ACHN (cell line): ENCODE measurements around the gene MAT2A.
"Not testable (repeated sequence)": the region's sequence is repeated elsewhere in the genome, so short reads cannot be mapped to it uniquely, and the experiment has no call there.

Experiments
- DNase-seq: peaks from one replicate; pipeline ENCODE4 v3.0.0-alpha.2; 2015
- in situ Hi-C: cut with HindIII; loops from 2 replicates; pipeline ENCODE4 v1.10.0; 2017; ENCODE audit warnings: low sequenced_read_pairs, low pct_ligation_motif_present, low pct_unique_long_range_greater_than_20kb

Gene MAT2A

GRCh38 chr2:85544254-85544691 is 5.3 kb downstream of the MAT2A start:
- DNase-seq, in situ Hi-C loops: not testable (repeated sequence)

- DNase-seq = not testable (repeated sequence)
- in situ Hi-C loops = loop anchor here (5.0 kb wide), 1 partner anchor 123 kb away; no protein-coding TSS in a partner anchor
These were observed 6.2 kb downstream of the MAT2A start for GRCh38 chr2:85544915-85545779.

- DNase-seq = no peak
- in situ Hi-C loops = loop anchor here (5.0 kb wide), 1 partner anchor 124 kb away; no protein-coding TSS in a partner anchor
These were observed 6.8 kb downstream of the MAT2A start for GRCh38 chr2:85545780-85546240.

GRCh38 chr2:85547089-85547858 is 8.3 kb downstream of the MAT2A start:
- in situ Hi-C loops = loop anchor here (5.0 kb wide), 1 partner anchor 125 kb away; no protein-coding TSS in a partner anchor
- no peak for DNase-seq

- in situ Hi-C loops = loop anchor here (5.0 kb wide), 1 partner anchor 126 kb away; no protein-coding TSS in a partner anchor
- DNase-seq = no peak
These were observed 9.1 kb downstream of the MAT2A start for GRCh38 chr2:85547859-85548607.

- in situ Hi-C loops = loop anchor here (5.0 kb wide), 1 partner anchor 126 kb away; no protein-coding TSS in a partner anchor
- no peak for DNase-seq
These were observed 9.6 kb downstream of the MAT2A start for GRCh38 chr2:85548608-85548900.

GRCh38 chr2:85549095-85549494 is 10.1 kb downstream of the MAT2A start:
- DNase-seq = no peak
- in situ Hi-C loops = loop anchor here (5.0 kb wide), 1 partner anchor 127 kb away; no protein-coding TSS in a partner anchor

- DNase-seq = no peak
- in situ Hi-C loops = loop anchor here (5.0 kb wide), 1 partner anchor 128 kb away; no protein-coding TSS in a partner anchor
These were observed 10.9 kb downstream of the MAT2A start for GRCh38 chr2:85549826-85550225.

- no peak for DNase-seq
- in situ Hi-C loops = no loop called here
These were observed 11.5 kb downstream of the MAT2A start for GRCh38 chr2:85550486-85550885.

GRCh38 chr2:85551698-85552678 is 13.0 kb downstream of the MAT2A start:
- peak; percentile 79 for DNase-seq
- in situ Hi-C loops = no loop called here

GRCh38 chr2:85553184-85553583 is 14.2 kb downstream of the MAT2A start:
- in situ Hi-C loops = no loop called here
- DNase-seq = no peak

GRCh38 chr2:85554980-85555612 is 16.1 kb downstream of the MAT2A start:
- in situ Hi-C loops = no loop called here
- no peak for DNase-seq

- in situ Hi-C loops = no loop called here
- no peak for DNase-seq
These were observed 18.2 kb downstream of the MAT2A start for GRCh38 chr2:85557130-85557529.

GRCh38 chr2:85558160-85558559 is 19.2 kb downstream of the MAT2A start:
- in situ Hi-C loops = no loop called here
- DNase-seq = no peak

- in situ Hi-C loops, DNase-seq: not testable (repeated sequence)
These were observed 21.4 kb downstream of the MAT2A start for GRCh38 chr2:85560403-85560726.

GRCh38 chr2:85560812-85561279 is 21.9 kb downstream of the MAT2A start:
- in situ Hi-C loops = no loop called here
- no peak for DNase-seq
